NCI-H446 treated with DMSO at 0.1 percent for 48 hours (cell line): ENCODE data around the gene SH2D5.
"Not testable (repeated sequence)": the region's sequence is repeated elsewhere in the genome, so short reads cannot be mapped to it uniquely, and the experiment has no call there.

Source experiments
- DNase-seq: peaks from one replicate; lab custom pipeline; 2025; lab: John Stamatoyannopoulos, UW

Gene SH2D5

GRCh38 chr1:20695515-20695914, 37.0 kb downstream of the SH2D5 start:
- no peak for DNase-seq

DNA sequence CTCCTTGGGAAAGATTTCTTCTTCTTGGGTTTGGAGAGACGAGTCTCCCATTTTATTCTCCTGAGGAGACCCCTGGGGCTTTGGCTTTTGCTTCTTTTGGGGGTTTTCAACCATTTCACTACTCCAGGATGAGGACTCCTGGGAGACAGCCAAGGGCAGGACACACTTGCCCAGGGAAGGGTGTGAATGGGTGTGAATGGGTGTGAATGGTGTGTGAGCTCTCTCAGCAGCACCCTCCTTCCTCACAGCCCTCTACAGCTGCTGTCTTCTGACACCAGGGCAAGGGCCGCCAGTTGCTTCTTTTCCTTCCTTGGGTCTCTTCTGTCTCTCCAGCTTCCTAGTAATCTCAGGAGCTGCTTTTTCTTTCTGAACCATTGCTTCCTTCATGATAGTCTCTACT, 38.9 kb downstream of the SH2D5 start:
- no peak for DNase-seq

DNA sequence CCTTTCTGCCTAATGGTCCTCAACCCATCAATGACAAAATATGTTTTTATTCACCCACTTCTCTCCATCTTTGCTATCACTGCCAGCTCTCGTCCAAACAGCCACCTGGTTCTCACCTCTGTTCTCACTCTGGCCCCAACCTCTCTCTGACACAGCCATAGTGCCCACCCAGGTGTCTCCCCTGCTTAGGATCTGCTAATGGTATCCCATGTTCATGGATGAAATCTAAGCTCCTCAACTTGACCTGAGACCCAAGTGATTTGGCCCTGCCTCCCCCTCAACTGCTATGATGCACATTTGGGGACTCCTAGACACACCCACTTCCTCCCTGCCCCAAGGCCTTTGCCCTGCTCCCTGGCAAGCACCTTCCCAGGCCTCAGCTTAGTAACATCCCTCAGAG, 40.6 kb downstream of the SH2D5 start:
- no peak for DNase-seq

DNA sequence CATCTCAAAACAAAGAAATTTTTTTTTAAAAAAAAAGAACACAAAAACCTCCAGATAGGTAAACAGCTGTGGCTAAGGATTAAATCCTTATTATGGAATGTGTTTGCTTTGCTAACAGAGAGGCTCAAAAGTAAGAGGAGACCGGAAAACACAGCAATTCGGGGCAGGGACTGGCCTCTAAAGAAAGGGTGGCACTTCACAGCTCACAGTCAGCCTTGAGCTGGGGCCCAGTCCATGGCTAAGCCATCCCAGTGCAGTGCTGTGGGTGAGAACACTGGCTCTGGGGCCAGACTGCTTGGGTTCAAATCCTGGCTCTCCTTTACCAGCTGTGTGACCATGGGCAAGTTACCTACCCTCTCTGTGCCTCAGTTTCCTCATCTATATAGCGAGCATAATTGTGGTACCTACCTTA, 42.9 kb downstream of the SH2D5 start:
- no peak for DNase-seq

GRCh38 chr1:20686883-20687725, 45.4 kb downstream of the SH2D5 start:
- no peak for DNase-seq

- DNase-seq = no peak
Measured at GRCh38 chr1:20685741-20686140, 46.8 kb downstream of the SH2D5 start.

DNA sequence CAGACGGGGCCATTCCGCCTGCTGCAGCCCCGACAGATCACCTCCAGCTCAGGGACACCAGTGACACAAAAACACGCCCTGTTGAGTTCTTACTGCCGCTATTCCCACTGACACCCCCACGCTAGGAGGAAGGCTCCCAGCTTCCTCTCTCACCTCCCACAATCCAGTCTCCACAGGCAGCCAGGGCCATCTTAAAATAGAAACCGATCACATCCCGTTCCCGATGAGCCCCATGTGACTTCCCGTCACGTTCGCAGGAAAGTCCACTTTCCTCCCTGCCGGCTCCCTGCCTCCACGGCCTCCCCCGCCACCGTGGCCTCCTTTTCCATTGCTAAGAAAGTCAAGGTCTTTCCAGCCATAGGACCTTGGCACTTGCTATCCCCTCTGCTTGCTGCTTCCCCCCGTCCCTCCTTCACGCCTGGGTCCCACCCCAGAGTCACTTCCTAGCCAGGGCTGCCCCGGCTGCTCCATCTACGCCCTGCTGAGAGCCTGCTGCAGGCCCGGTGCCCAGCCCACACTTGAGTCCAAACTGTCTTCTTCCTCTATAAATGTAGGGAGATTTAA, 47.3 kb downstream of the SH2D5 start:
- DNase-seq = no peak

- no peak for DNase-seq
Measured at GRCh38 chr1:20684651-20685050, 47.9 kb downstream of the SH2D5 start.

- DNase-seq = no peak
Measured at GRCh38 chr1:20684050-20684620, 48.4 kb downstream of the SH2D5 start.

- no peak for DNase-seq
Measured at GRCh38 chr1:20683614-20684013, 48.9 kb downstream of the SH2D5 start.

DNA sequence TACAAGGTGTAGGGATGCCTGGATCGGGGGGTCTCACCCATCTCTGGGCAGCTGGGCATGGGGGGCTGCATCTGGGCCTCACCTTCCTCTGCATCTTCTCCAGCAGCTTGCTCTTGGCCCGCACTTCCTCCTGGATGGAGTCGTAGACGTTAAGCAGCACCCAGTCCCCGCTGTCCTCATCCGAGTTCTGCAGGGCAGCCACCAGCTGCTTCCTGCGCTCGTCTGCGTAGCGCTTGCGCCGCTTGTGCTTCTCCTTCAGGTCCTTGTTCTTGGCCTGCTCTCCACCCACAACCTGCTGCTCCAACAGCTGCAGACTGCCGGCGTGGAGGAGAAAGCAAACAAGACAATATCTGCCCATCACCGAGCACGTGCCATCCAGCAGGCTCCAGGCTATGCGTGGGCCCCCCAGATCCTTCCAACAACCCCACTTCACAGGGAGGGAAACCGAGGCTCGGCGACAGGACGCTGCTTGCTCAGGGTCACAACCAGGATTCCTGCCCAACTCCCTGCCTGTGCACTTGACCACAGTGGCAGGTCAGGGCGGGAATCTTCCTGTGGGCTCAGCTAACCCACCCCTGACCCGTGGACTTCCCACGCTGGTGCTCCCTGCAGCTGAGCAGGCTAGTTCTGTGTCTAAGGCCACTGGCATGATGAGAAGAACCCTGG, 49.8 kb downstream of the SH2D5 start:
- no peak for DNase-seq

- no peak for DNase-seq
Measured at GRCh38 chr1:20681999-20682398, 50.5 kb downstream of the SH2D5 start.

- no peak for DNase-seq
Measured at GRCh38 chr1:20680269-20680668, 52.2 kb downstream of the SH2D5 start.

GRCh38 chr1:20678599-20678998, 53.9 kb downstream of the SH2D5 start:
- no peak for DNase-seq

- not testable (repeated sequence) for DNase-seq
Measured at GRCh38 chr1:20673626-20674025, 58.9 kb downstream of the SH2D5 start.

DNA sequence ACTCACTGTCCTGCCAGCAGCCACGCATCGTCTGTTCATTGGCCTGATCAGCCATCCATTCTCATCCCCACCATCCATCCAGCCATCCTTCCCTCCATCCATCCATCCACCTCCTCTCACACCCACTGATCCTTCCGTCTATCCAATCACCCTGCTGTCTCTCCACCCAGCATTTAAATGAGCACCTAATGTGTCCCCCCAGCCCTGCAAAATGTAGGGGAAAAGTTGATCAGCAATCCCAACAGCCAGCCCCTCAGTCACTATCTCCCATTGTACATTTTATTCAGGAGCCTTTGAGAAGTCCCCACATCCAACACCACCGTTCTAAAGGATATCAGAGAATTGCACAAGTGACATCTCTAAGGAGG, 60.3 kb downstream of the SH2D5 start:
- DNase-seq = no peak

- no peak for DNase-seq
Measured at GRCh38 chr1:20670936-20671335, 61.6 kb downstream of the SH2D5 start.
